Fibroblast of lung (primary cell): ENCODE results near the gene TRAF7. TPM values are rescaled to one million over a fixed set of nuclear protein-coding genes. Genes with fewer than 3 reads are reported as not detected.

Source experiments
- DNase-seq, 2 donors: peaks; one replicate each; pipeline versions ENCODE4 v3.0.0 to v3.0.0-alpha.2; 2010; ENCODE audit warnings: low read depth in 2 of 2
- H2AFZ ChIP-seq: 2 replicates; pipeline ENCODE4 v1.5.1; 2012; ENCODE audit warnings: low read length, control low read depth, inconsistent platforms
- H3K27ac ChIP-seq: 2 replicates; pipeline ENCODE4 v1.5.1; 2011; ENCODE audit warnings: low read length, control low read depth; ENCODE audit not compliant: insufficient read depth
- H3K27me3 ChIP-seq: 2 replicates; pipeline ENCODE4 v1.5.1; 2011; ENCODE audit warnings: mild to moderate bottlenecking, low read length; ENCODE audit not compliant: control insufficient read depth, insufficient read depth
- H3K36me3 ChIP-seq: 2 replicates; pipeline ENCODE4 v1.5.1; 2011; ENCODE audit warnings: low read length; ENCODE audit not compliant: control insufficient read depth, insufficient read depth
- H3K4me1 ChIP-seq: 2 replicates; pipeline ENCODE4 v1.5.1; 2011; ENCODE audit warnings: low read length; ENCODE audit not compliant: control insufficient read depth, insufficient read depth; ENCODE audit errors: extremely low read depth
- H3K4me2 ChIP-seq: 2 replicates; pipeline ENCODE4 v1.5.1; 2011; ENCODE audit warnings: low read length, control low read depth; ENCODE audit not compliant: insufficient read depth; ENCODE audit errors: extremely low read depth
- H3K4me3 ChIP-seq, 4 experiments: fragments of 200-600 bp in 1 of 4; sonication (generic) in 1 of 4; replicated peaks in 1 of 4; 2 replicates each; pipeline ENCODE4 v1.5.1; 2011 to 2016; ENCODE audit warnings: low read length in 4 of 4, low read depth in 3 of 4, mild to moderate bottlenecking in 3 of 4, control low read depth in 2 of 4, inconsistent platforms in 1 of 4, mixed read lengths in 1 of 4; ENCODE audit not compliant: insufficient read depth in 1 of 4; ENCODE audit errors: control extremely low read depth in 1 of 4
- H3K79me2 ChIP-seq: 2 replicates; pipeline ENCODE4 v1.5.1; 2012; ENCODE audit warnings: mild to moderate bottlenecking, low read length, inconsistent platforms; ENCODE audit not compliant: control insufficient read depth, insufficient read depth
- H3K9ac ChIP-seq: 2 replicates; pipeline ENCODE4 v1.5.1; 2011; ENCODE audit warnings: mild to moderate bottlenecking, low read length, control low read depth; ENCODE audit not compliant: insufficient read depth
- H3K9me3 ChIP-seq: 2 replicates; pipeline ENCODE4 v1.5.1; 2012; ENCODE audit warnings: low read depth, low read length; ENCODE audit not compliant: control insufficient read depth, insufficient read depth
- H4K20me1 ChIP-seq: 2 replicates; pipeline ENCODE4 v1.5.1; 2011; ENCODE audit warnings: low read length; ENCODE audit not compliant: control insufficient read depth, insufficient read depth; ENCODE audit errors: extremely low read depth
- EZH2 ChIP-seq: IDR thresholded peaks from 2 replicates; pipeline ENCODE4 v1.5.1; 2012; ENCODE audit warnings: low read length, control low read depth, mild to moderate bottlenecking; ENCODE audit errors: missing control alignments
- polyA plus RNA-seq, 2 donors: library from polyadenylated mRNA; depleted of rRNA in 1 of 2; stranded (reverse) in 1 of 2; unstranded in 1 of 2; fragments of >200 nt; gene quantifications; 2 replicates each; pipeline ENCODE4 v1.2.1, GENCODE V29; 2011 to 2012; ENCODE audit warnings: missing spikeins in 1 of 2
- total RNA-seq: library from RNA; depleted of rRNA; stranded (reverse); fragments of >200 nt; gene quantifications from 2 replicates; pipeline ENCODE4 v1.2.1, GENCODE V29; 2014
- TF ChIP-seq, protein P1 (sequence below), 2 donors: IDR thresholded peaks in 1 of 2; conservative IDR thresholded peaks in 1 of 2; 1 replicate in 1 of 2; 2 replicates in 1 of 2; pipeline ENCODE4 v1.5.1; 2011 to 2012; ENCODE audit warnings: low read length in 2 of 2, control low read depth in 1 of 2, inconsistent platforms in 1 of 2, low read depth in 1 of 2, mild to moderate bottlenecking in 1 of 2

Gene TRAF7
- total and polyA plus RNA-seq, 2 donors (not counting 1 experiment from before 2014, with no cell fraction given): 38.7 to 60.3 TPM

DNA sequence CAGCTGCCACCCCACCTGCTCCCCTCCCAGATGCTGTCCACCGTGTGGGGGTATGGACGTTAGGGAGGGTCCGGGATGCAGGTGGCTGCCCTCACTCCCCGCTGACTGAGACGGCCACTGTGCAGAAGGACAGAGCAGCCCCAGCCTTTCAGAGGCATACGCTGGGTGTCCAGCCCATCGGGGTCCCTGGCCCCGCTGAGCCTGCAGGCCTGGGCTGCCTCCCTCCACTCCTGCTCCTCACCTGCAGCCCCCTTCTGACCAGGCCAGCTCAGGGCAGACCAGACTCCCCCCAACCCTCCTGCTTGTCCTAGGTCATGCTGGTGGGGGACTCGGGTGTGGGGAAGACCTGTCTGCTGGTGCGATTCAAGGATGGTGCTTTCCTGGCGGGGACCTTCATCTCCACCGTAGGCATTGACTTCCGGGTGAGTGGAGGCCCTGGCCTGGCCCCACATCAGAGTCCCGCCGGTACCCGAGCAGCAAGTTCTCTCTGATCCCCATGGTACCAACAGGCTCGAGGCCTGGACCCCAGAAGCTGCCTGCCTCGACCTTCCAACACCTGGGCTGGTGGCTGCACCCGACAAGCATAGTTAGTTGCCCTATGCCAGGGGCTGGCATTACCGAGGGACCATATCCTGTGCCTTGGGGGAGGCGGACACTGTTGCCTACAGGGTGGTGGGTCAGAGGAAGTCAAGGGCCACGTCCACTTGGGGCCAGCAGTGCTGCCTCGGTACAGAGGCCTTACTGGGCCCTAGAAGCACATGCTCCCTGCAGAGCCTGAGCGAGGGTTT lies 5.8 kb upstream of the TRAF7 start:
- H3K27ac ChIP-seq: no peak overlapping the region
- TF ChIP-seq, protein P1, sequence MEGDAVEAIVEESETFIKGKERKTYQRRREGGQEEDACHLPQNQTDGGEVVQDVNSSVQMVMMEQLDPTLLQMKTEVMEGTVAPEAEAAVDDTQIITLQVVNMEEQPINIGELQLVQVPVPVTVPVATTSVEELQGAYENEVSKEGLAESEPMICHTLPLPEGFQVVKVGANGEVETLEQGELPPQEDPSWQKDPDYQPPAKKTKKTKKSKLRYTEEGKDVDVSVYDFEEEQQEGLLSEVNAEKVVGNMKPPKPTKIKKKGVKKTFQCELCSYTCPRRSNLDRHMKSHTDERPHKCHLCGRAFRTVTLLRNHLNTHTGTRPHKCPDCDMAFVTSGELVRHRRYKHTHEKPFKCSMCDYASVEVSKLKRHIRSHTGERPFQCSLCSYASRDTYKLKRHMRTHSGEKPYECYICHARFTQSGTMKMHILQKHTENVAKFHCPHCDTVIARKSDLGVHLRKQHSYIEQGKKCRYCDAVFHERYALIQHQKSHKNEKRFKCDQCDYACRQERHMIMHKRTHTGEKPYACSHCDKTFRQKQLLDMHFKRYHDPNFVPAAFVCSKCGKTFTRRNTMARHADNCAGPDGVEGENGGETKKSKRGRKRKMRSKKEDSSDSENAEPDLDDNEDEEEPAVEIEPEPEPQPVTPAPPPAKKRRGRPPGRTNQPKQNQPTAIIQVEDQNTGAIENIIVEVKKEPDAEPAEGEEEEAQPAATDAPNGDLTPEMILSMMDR (conservative IDR thresholded peaks at IDR 0.05 in 1 of 2, IDR thresholded peaks at IDR 0.05 in 1 of 2; ENCODE audit: low read depth in 1 of 2, low read length in 2 of 2): no peak
- TF ChIP-seq EZH2: no peak
- peak overlapping the region; percentile 78 for H3K4me2 ChIP-seq

GRCh38 chr16:2150418-2151187 lies 5.0 kb upstream of the TRAF7 start:
- H3K9me3 ChIP-seq: no peaks in the 10 kb centered on the region
- peak overlapping the region in 1 of 4 experiments; percentile 2 for H3K4me3 ChIP-seq
- no peak overlapping the region for H3K27ac ChIP-seq
- H3K9ac ChIP-seq: no peak overlapping the region
- H2AFZ ChIP-seq: no peak overlapping the region
- peak overlapping the region; percentile 87 for H3K4me2 ChIP-seq
- peaks cover 46% of the 10 kb centered on the region for H3K79me2 ChIP-seq
- H4K20me1 ChIP-seq: peaks cover 11% of the 10 kb centered on the region
- DNase-seq: peak; percentile 56 to 66
- no peaks in the 10 kb centered on the region for H3K27me3 ChIP-seq
- TF ChIP-seq EZH2: no peak
- TF ChIP-seq, protein P1 (conservative IDR thresholded peaks at IDR 0.05 in 1 of 2, IDR thresholded peaks at IDR 0.05 in 1 of 2; ENCODE audit: low read depth in 1 of 2, low read length in 2 of 2): no peak
- H3K36me3 ChIP-seq: peaks cover 23% of the 10 kb centered on the region
- peaks cover 37% of the 10 kb centered on the region for H3K4me1 ChIP-seq

More for the DNA sequence above, 5.8 kb upstream of the TRAF7 start:
- Histone ChIP-seq H4K20me1 (peaks cover 10% of the 10 kb centered on the region), H2AFZ (no peak overlapping the region), H3K79me2 (peaks cover 43% of the 10 kb centered on the region), H3K9ac (peak overlapping the region; percentile 23), H3K9me3 (no peaks in the 10 kb centered on the region), H3K36me3 (peaks cover 23% of the 10 kb centered on the region), H3K4me3 (peak overlapping the region in 1 of 4 experiments; percentile 53), H3K27me3 (no peaks in the 10 kb centered on the region), H3K4me1 (peaks cover 37% of the 10 kb centered on the region)
- peak in 1 of 2 donors; percentile 27 for DNase-seq
